CD14-positive monocyte (primary cell): ENCODE measurements around the gene AGR3. TPM values are rescaled to one million over a fixed set of nuclear protein-coding genes. Genes with fewer than 3 reads are reported as not detected.
A peak's percentile ranks its signal among the peaks of the same experiment; 100 is the strongest.

ENCODE experiments used
- DNase-seq, 3 donors: peaks; one replicate each; pipeline ENCODE4 v3.0.0-alpha.2; 2011 to 2022
- H2AFZ ChIP-seq: 2 replicates; pipeline ENCODE4 v1.6.0; 2012; ENCODE audit warnings: mild to moderate bottlenecking, low read depth, low read length, inconsistent platforms; ENCODE audit not compliant: insufficient read depth, poor library complexity, severe bottlenecking
- H3K27ac ChIP-seq, 2 donors: 1 replicate in 1 of 2; 2 replicates in 1 of 2; pipeline ENCODE4 v1.5.1; 2012 to 2013; ENCODE audit warnings: low read length in 2 of 2, control low read depth in 1 of 2, inconsistent platforms in 1 of 2, low read depth in 1 of 2, mild to moderate bottlenecking in 1 of 2
- H3K27me3 ChIP-seq, 2 donors: one replicate each; pipeline versions ENCODE4 v1.6.0 to v1.6.1; 2011 to 2013; ENCODE audit warnings: low read length in 2 of 2; ENCODE audit not compliant: control insufficient read depth in 2 of 2, insufficient read depth in 2 of 2
- H3K36me3 ChIP-seq, 2 donors: replicated peaks in 1 of 2; 1 replicate in 1 of 2; 2 replicates in 1 of 2; pipeline versions ENCODE4 v1.5.1 to v1.6.1; 2012 to 2013; ENCODE audit warnings: low read length in 2 of 2, control low read depth in 1 of 2, inconsistent platforms in 1 of 2, mild to moderate bottlenecking in 1 of 2; ENCODE audit not compliant: insufficient read depth in 2 of 2, control insufficient read depth in 1 of 2
- H3K4me1 ChIP-seq, 2 donors: 1 replicate in 1 of 2; 2 replicates in 1 of 2; pipeline versions ENCODE4 v1.5.1 to v1.6.1; 2012 to 2013; ENCODE audit warnings: low read length in 2 of 2, control low read depth in 1 of 2, inconsistent platforms in 1 of 2, mild to moderate bottlenecking in 1 of 2, moderate library complexity in 1 of 2; ENCODE audit not compliant: insufficient read depth in 2 of 2, control insufficient read depth in 1 of 2
- H3K4me2 ChIP-seq: replicated peaks from 2 replicates; pipeline ENCODE3; 2012; ENCODE audit warnings: low read length, moderate library complexity, mild to moderate bottlenecking; ENCODE audit not compliant: poor library complexity, severe bottlenecking; ENCODE audit errors: extremely low read depth
- H3K4me3 ChIP-seq, 3 experiments: fragments of 200-600 bp in 1 of 3; sonication (generic) in 1 of 3; replicated peaks in 1 of 3; 1 replicate in 2 of 3; 2 replicates in 1 of 3; pipeline ENCODE4 v1.5.1; 2011 to 2013; ENCODE audit warnings: low read length in 3 of 3, mild to moderate bottlenecking in 3 of 3, control low read depth in 2 of 3, low read depth in 2 of 3, inconsistent platforms in 1 of 3, moderate library complexity in 1 of 3
- H3K79me2 ChIP-seq: 2 replicates; pipeline ENCODE4 v1.6.0; 2012; ENCODE audit warnings: mild to moderate bottlenecking, control low read depth, inconsistent platforms, low read length, moderate library complexity; ENCODE audit not compliant: insufficient read depth
- H3K9ac ChIP-seq: 2 replicates; pipeline ENCODE4 v1.6.0; 2017; ENCODE audit warnings: low read length, mild to moderate bottlenecking; ENCODE audit not compliant: insufficient read depth, poor library complexity, severe bottlenecking
- H3K9me3 ChIP-seq, 2 donors: replicated peaks in 1 of 2; 1 replicate in 1 of 2; 2 replicates in 1 of 2; pipeline versions ENCODE4 v1.5.1 to v1.6.1; 2012 to 2013; ENCODE audit warnings: low read length in 2 of 2, control low read depth in 1 of 2; ENCODE audit not compliant: control insufficient read depth in 1 of 2, insufficient read depth in 1 of 2
- H4K20me1 ChIP-seq: 2 replicates; pipeline ENCODE4 v1.6.0; 2012; ENCODE audit warnings: mild to moderate bottlenecking, low read length, control low read depth, moderate library complexity; ENCODE audit not compliant: insufficient read depth
- H3K27ac Mint-ChIP-seq, 7 donors: one replicate each; pipeline ENCODE4 v1.8.0; 2020; ENCODE audit warnings: mild to moderate bottlenecking in 7 of 7, mixed read lengths in 7 of 7, moderate library complexity in 6 of 7, inconsistent platforms in 2 of 7
- H3K27me3 Mint-ChIP-seq, 3 donors: one replicate each; pipeline ENCODE4 v1.8.0; 2021 to 2022; ENCODE audit warnings: low read depth in 3 of 3, mild to moderate bottlenecking in 3 of 3, mixed read lengths in 3 of 3, moderate library complexity in 3 of 3, inconsistent platforms in 1 of 3
- H3K36me3 Mint-ChIP-seq, 2 donors: one replicate each; pipeline ENCODE4 v1.8.0; 2020; ENCODE audit warnings: mixed read lengths in 2 of 2, inconsistent platforms in 1 of 2, mild to moderate bottlenecking in 1 of 2
- H3K4me1 Mint-ChIP-seq: one replicate; pipeline ENCODE4 v1.8.0; 2020; ENCODE audit warnings: mild to moderate bottlenecking, mixed read lengths
- H3K4me3 Mint-ChIP-seq, 2 donors: one replicate each; pipeline ENCODE4 v1.8.0; 2020; ENCODE audit warnings: mild to moderate bottlenecking in 2 of 2, mixed read lengths in 2 of 2, moderate library complexity in 1 of 2
- H3K9me3 Mint-ChIP-seq, 7 donors: one replicate each; pipeline ENCODE4 v1.8.0; 2020 to 2022; ENCODE audit warnings: mixed read lengths in 7 of 7, mild to moderate bottlenecking in 6 of 7, moderate library complexity in 6 of 7, inconsistent platforms in 2 of 7
- CTCF ChIP-seq: fragments of 200-600 bp; IDR thresholded peaks from one replicate; pipeline ENCODE4 v1.8.0; 2022; ENCODE audit warnings: antibody characterized with exemption, mild to moderate bottlenecking
- WGBS: methylation state at CpG from one replicate; pipeline ENCODE4 v1.1.5; 2013; ENCODE audit warnings: missing lambda C conversion rate; ENCODE audit not compliant: insufficient coverage; 5-methylcytosine and 5-hydroxymethylcytosine counted together
- intact Hi-C, 2 donors: fragments of 100-400 bp; cut with micrococcal nuclease; formaldehyde crosslinking; loops; one replicate each; pipeline versions ENCODE4 v1.15.0 to v1.15.1; 2023
- polyA minus RNA-seq: library from RNA; depleted of rRNA, polyadenylated mRNA; stranded (reverse); fragments of >200 nt; gene quantifications from 2 replicates; pipeline ENCODE4 v1.2.3, GENCODE V29; 2012
- polyA plus RNA-seq, 3 donors: library from polyadenylated mRNA; depleted of rRNA in 1 of 3; unstranded in 2 of 3; stranded (reverse) in 1 of 3; fragments of 300-500 nt in 2 of 3; fragments of >200 nt in 1 of 3; fragmentation: Illumina TruSeq in 2 of 3; gene quantifications; 1 replicate in 2 of 3; 2 replicates in 1 of 3; pipeline ENCODE4 v1.2.3, GENCODE V29; 2012 to 2021
- total RNA-seq, 12 experiments: library from RNA in 1 of 12; stranded (reverse) in 1 of 12; fragments of 120-200 nt in 1 of 12; gene quantifications; one replicate each; pipeline ENCODE4 v1.2.4 and lab custom pipeline; 2013 to 2026; ENCODE audit warnings: mixed read lengths in 6 of 12, inconsistent platforms in 1 of 12

The AGR3 gene
- total RNA-seq (2013) = not detected
- not detected for polyA plus RNA-seq
- not detected in 2 replicates for polyA minus RNA-seq
- total RNA-seq (lab: John Stamatoyannopoulos, UW) = 0 to 0.81 (median 0) reads per million in 11 experiments

- TF ChIP-seq CTCF = no peak
- no peak within 1 kb of the TSS for H3K4me2 ChIP-seq
- H3K9me3 ChIP-seq = no peaks in the 10 kb centered on the region
- H3K9me3 Mint-ChIP-seq = peaks cover 0 to 3% (median 1%) of the 10 kb centered on the region in 7 donors
- no peak within 1 kb of the TSS for H3K9ac ChIP-seq
- H3K4me3 ChIP-seq = no peak within 1 kb of the TSS
- no peaks in the 10 kb centered on the region for H3K36me3 ChIP-seq
- no peak within 1 kb of the TSS for H2AFZ ChIP-seq
- no peaks in the 10 kb centered on the region for H3K27me3 ChIP-seq
- no peak within 1 kb of the TSS for H3K27ac ChIP-seq
- WGBS = no CpG with 5 or more reads among the region's 1 CpG
- intact Hi-C loops = no loop called here
- H3K4me1 Mint-ChIP-seq = no peaks in the 10 kb centered on the region
- H3K4me3 Mint-ChIP-seq = no peak within 1 kb of the TSS
- H3K27ac Mint-ChIP-seq = no peak within 1 kb of the TSS
- H4K20me1 ChIP-seq = no peaks in the 10 kb centered on the region
- H3K4me1 ChIP-seq = no peaks in the 10 kb centered on the region
- no peaks in the 10 kb centered on the region for H3K79me2 ChIP-seq
- no peaks in the 10 kb centered on the region for H3K36me3 Mint-ChIP-seq
- DNase-seq = no peak
- H3K27me3 Mint-ChIP-seq = no peaks in the 10 kb centered on the region
Measured at GRCh38 chr7:16881844-16882243, at the start of gene AGR3. AGR3 (minus strand) TSS chr7:16881983; CDS start chr7:16878618, 3,365 bp downstream.

- no CpG with 5 or more reads among the region's 4 CpGs for WGBS
- peak overlapping the region in 1 of 2 donors; percentile 21 for H3K4me3 Mint-ChIP-seq
- H3K27me3 Mint-ChIP-seq = peaks cover 2 to 8% (median 8%) of the 10 kb centered on the region in 3 donors
- H3K36me3 ChIP-seq = no peaks in the 10 kb centered on the region
- no peak overlapping the region for H3K4me2 ChIP-seq
- peak overlapping the region in 1 of 7 donors; percentile 25 for H3K27ac Mint-ChIP-seq
- DNase-seq = no peak
- H3K9me3 ChIP-seq = no peaks in the 10 kb centered on the region
- no peak overlapping the region for H3K4me3 ChIP-seq
- no peak overlapping the region for H3K9ac ChIP-seq
- H3K4me1 ChIP-seq = peaks cover 61 to 83% of the 10 kb centered on the region in 2 donors
- no peaks in the 10 kb centered on the region for H3K27me3 ChIP-seq
- no peak for TF ChIP-seq CTCF
- peaks cover 74% of the 10 kb centered on the region for H3K4me1 Mint-ChIP-seq
- H4K20me1 ChIP-seq = no peaks in the 10 kb centered on the region
- no peaks in the 10 kb centered on the region for H3K9me3 Mint-ChIP-seq
- H2AFZ ChIP-seq = no peak overlapping the region
- no peaks in the 10 kb centered on the region for H3K79me2 ChIP-seq
- H3K27ac ChIP-seq = no peak overlapping the region
- peaks cover 6 to 7% of the 10 kb centered on the region in 2 donors for H3K36me3 Mint-ChIP-seq
- intact Hi-C loops = no loop called here
Measured at GRCh38 chr7:16930946-16931345, 49.2 kb upstream of the AGR3 start.
